Right lobe of liver (tissue), 4 donors: ENCODE data around the gene ASNS.

ENCODE experiments used
- CTCF ChIP-seq, 4 donors: fragments of 200-600 bp in 3 of 4; fragments of 450-650 bp in 1 of 4; IDR thresholded peaks; one replicate each; pipeline versions ENCODE4 v1.5.1 to v1.8.0; 2016 to 2022; ENCODE audit warnings: antibody characterized with exemption in 4 of 4, mild to moderate bottlenecking in 2 of 4
- POLR2A ChIP-seq: fragments of 450-650 bp; IDR thresholded peaks from one replicate; pipeline ENCODE4 v1.6.1; 2017; ENCODE audit warnings: antibody characterized with exemption, mild to moderate bottlenecking
- donor health status: DM: no; HTN: no; CAD: no.
- donor health status: DM: no; HTN: no; CAD: no.
- donor health status: DM: no; HTN: yes; CAD: no.

GRCh38 chr7:97847791-97848190 is 24.4 kb downstream of the ASNS start:
- no peak for TF ChIP-seq POLR2A
- TF ChIP-seq CTCF (IDR thresholded peaks at IDR 0.05): no peak
